Heart right ventricle (tissue), 16 donors: ENCODE measurements around the gene CISD2. TPM values are rescaled to one million over a fixed set of nuclear protein-coding genes. Genes with fewer than 3 reads are reported as not detected.
A peak's percentile ranks its signal among the peaks of the same experiment; 100 is the strongest.

Source experiments
- ATAC-seq, 8 donors: fragments of 200-7000 bp; cut with Tn5 transposase; one replicate each; pipeline ENCODE4 v1.9.1; 2020; ENCODE audit warnings: mild to moderate bottlenecking in 8 of 8, moderate library complexity in 8 of 8, moderate number of reproducible peaks in 1 of 8
- DNase-seq, 2 donors: peaks; one replicate each; pipeline ENCODE4 v3.0.0-alpha.2; 2020
- H3K27ac ChIP-seq, 10 donors: fragments of 200-600 bp; sonication (generic) in 2 of 10; one replicate each; pipeline versions ENCODE4 v1.5.0 to v1.8.0; 2020 to 2022; ENCODE audit warnings: mild to moderate bottlenecking in 3 of 10
- H3K27me3 ChIP-seq, 7 donors: fragments of 200-600 bp; one replicate each; pipeline ENCODE4 v1.8.0; 2021 to 2022; ENCODE audit warnings: mild to moderate bottlenecking in 2 of 7
- H3K36me3 ChIP-seq, 9 donors: fragments of 200-600 bp; sonication (generic) in 1 of 9; one replicate each; pipeline versions ENCODE4 v1.5.0 to v1.8.0; 2020 to 2022; ENCODE audit warnings: mild to moderate bottlenecking in 2 of 9
- H3K4me1 ChIP-seq, 9 donors: fragments of 200-600 bp; sonication (generic) in 1 of 9; one replicate each; pipeline versions ENCODE4 v1.5.0 to v1.8.0; 2020 to 2022; ENCODE audit warnings: mild to moderate bottlenecking in 4 of 9
- H3K4me3 ChIP-seq, 10 donors: fragments of 200-600 bp; sonication (generic) in 2 of 10; one replicate each; pipeline versions ENCODE4 v1.5.0 to v1.8.0; 2020 to 2022; ENCODE audit warnings: mild to moderate bottlenecking in 7 of 10, moderate library complexity in 2 of 10
- H3K9me3 ChIP-seq, 11 donors: fragments of 200-600 bp in 10 of 11; sonication (generic) in 2 of 11; one replicate each; pipeline versions ENCODE4 v1.5.0 to v1.8.0; 2013 to 2022; ENCODE audit warnings: mild to moderate bottlenecking in 2 of 11, control low read depth in 1 of 11, moderate library complexity in 1 of 11
- WGBS, 2 donors: extraction: QIAGEN DNeasy Blood & Tissue Kit; methylation state at CpG; one replicate each; pipeline ENCODE4 v1.1.7; 2013; ENCODE audit warnings: inconsistent platforms in 1 of 2; 5-methylcytosine and 5-hydroxymethylcytosine counted together
- intact Hi-C, 10 donors: fragments of 100-400 bp; cut with DNase I; formaldehyde crosslinking; loops; one replicate each; pipeline versions ENCODE4 v1.11.1 to v1.14.2; 2022
- polyA plus RNA-seq, 2 donors: library from polyadenylated mRNA; stranded (reverse); fragments of 200-250 nt; gene quantifications; one replicate each; pipeline ENCODE4 v1.2.3, GENCODE V29; 2013
- total RNA-seq, 10 donors: library from RNA; stranded (reverse); fragmentation: NEBNext Ultra II Directional in 3 of 10; extraction: Animal tissue kit (Norgen Biotek cat#: 25700) in 3 of 10; gene quantifications; one replicate each; pipeline versions ENCODE4 v1.2.1 to v1.2.4, GENCODE V29; 2021 to 2023
- TF ChIP-seq, protein P1 (sequence below), 9 donors: fragments of 200-600 bp; sonication (generic) in 2 of 9; IDR thresholded peaks; one replicate each; pipeline versions ENCODE4 v1.5.0 to v1.8.0; 2021 to 2022; ENCODE audit warnings: antibody characterized with exemption in 9 of 9, mild to moderate bottlenecking in 5 of 9, moderate library complexity in 1 of 9
- donor health status: Arrhythmogenic right ventricular cardiomyopathy.
- donor health status: ischemic (EF 13 %, LVEDD 7.1; RV severe dilation, severe dysfunction).
- donor health status: healthy with polysubstance abuse.
- donor health status: DM: no; HTN: yes; CAD: no.
- donor health status: DM: no; HTN: no; CAD: no.
- donor health status: ischemic (EF 25% LVEDD 6.9; RV normal size, moderate dysfunction).
- donor health status: ischemic (EF 25% LVEDD 5.7; RV mildly dilated, moderate dysfunction).
- donor health status: healthy.
- donor health status: DM: yes; HTN: yes; CAD: no.
- donor health status: Ischemic cardiomyopathy.
- donor health status: ischemic (EF 35%, LVEDD 5.7; RV mildly dilated, moderate dysfunction).
- donor health status: nonischemic (EF 11% LVEDD 7.7; RV severe dilation, severe dysfunction).
- donor health status: DM: yes; HTN: yes; CAD: no.
- donor health status: PGD.
- donor health status: ischemic (EF 29% LVEDD 5.4; RV normal size, mild dysfunction).
- donor health status: nonischemic (EF 23%, LVEDD 6.1; RV moderate dilation, normal function).

Gene CISD2
- total and polyA plus RNA-seq, 12 donors, result 11.0 to 31.0 (median 16.9) TPM

DNA sequence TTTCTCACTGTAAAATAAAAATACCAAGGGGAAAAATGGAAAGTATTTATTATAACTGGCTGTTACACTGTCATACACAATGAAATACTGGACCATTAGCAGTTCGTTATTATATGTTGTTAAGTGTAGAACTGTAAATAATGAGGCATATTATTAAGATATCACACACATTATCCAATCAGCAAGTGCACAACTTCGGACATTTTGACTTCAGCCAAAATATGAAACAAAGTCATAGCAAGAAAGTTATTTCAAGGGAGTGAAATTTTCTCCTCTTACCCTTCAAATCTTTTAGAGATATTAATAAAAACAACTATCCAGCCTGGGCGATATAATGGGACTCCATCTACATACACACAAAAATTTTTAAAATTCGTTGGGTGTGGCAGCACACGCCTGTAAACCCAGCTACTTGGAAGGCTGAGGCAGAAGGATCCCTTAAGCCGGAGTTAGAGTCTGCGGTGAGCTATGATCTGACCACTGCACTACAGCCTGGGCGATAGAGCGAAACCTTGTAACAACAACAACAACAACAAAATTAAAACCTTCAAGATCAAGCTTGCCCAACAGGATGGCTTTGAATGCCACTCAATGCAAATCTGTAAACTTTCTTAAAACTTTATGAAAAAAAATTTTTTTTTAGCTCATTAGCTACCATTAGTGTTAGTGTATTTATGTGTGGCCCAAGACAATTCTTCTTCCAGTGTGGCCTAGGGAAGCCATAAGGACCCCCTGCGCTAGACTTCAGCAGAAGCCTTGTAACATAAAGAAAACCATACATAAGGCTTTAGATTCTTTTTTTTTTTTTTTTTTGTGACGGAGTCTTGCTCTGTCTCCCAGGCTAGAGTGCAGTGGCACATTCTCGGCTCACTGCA is 1.3 kb upstream of the CISD2 start:
- intact Hi-C loops, result loop anchor here in 9 of 10 donors (1.0 to 10.0 kb wide), 10 partner anchors 35 to 363 kb away; partner anchors contain the start of genes UBE2D3 (in 6 of the 9), SLC9B1 (in 4 of the 9), MANBA (in 1 of the 9) and NFKB1 (in 1 of the 9)
- Histone ChIP-seq H3K27me3 (no peaks in the 10 kb centered on the region), H3K36me3 (no peaks in the 10 kb centered on the region), H3K4me1 (peaks cover 0 to 58% (median 19%) of the 10 kb centered on the region in 9 donors), H3K9me3 (no peaks in the 10 kb centered on the region), H3K4me3 (peak overlapping the region; percentile 49 to 82 (median 71)), H3K27ac (peak overlapping the region in 9 of 10 donors; percentile 90 to 97 (median 93))
- ATAC-seq, result no peak
- TF ChIP-seq, protein P1, sequence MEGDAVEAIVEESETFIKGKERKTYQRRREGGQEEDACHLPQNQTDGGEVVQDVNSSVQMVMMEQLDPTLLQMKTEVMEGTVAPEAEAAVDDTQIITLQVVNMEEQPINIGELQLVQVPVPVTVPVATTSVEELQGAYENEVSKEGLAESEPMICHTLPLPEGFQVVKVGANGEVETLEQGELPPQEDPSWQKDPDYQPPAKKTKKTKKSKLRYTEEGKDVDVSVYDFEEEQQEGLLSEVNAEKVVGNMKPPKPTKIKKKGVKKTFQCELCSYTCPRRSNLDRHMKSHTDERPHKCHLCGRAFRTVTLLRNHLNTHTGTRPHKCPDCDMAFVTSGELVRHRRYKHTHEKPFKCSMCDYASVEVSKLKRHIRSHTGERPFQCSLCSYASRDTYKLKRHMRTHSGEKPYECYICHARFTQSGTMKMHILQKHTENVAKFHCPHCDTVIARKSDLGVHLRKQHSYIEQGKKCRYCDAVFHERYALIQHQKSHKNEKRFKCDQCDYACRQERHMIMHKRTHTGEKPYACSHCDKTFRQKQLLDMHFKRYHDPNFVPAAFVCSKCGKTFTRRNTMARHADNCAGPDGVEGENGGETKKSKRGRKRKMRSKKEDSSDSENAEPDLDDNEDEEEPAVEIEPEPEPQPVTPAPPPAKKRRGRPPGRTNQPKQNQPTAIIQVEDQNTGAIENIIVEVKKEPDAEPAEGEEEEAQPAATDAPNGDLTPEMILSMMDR (IDR thresholded peaks at IDR 0.05), result no peak
- DNase-seq, result no peak
- 85 to 90% methylated on average over 11 to 12 of the region's 12 CpGs for WGBS, 2 donors

DNA sequence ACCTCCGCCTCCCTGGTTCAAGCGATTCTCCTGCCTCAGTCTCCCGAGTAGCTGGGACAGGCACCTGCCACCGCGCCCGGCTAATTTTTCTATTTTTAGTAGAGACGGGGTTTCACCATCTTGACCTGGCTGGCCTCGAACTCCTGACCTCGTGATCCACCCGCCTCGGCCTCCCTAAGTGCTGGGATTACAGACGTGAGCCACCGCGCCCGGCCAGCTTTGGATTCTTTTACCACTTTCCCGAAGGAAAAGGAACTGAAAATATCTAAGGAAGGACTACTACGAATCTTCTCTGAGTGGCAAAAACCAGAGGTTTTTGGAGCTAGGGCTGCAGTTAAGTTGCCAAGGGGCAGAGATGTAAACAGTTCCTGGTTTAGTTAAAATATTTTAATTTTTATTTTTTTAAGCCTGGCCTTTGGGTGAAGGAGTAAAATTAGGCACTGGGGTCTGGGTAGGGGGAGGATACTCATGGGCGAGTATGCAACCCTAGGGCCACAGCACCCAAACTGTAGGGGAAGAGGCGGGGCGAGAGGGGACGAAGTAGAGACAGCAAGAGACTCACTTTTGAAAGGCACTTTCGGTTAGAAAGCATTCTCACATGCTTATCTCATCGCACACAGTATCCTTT is 525 bp upstream of the CISD2 start:
- H3K27ac ChIP-seq, result peak overlapping the region; percentile 82 to 97 (median 92)
- no peaks in the 10 kb centered on the region for H3K9me3 ChIP-seq
- intact Hi-C loops, result loop anchor here in 9 of 10 donors (1.0 to 10.0 kb wide), 10 partner anchors 36 to 363 kb away; partner anchors contain the start of genes UBE2D3 (in 6 of the 9), SLC9B1 (in 4 of the 9), MANBA (in 1 of the 9) and NFKB1 (in 1 of the 9)
- DNase-seq (peak in 1 of 2 donors; percentile 23), ATAC-seq (peak; percentile 44 to 70 (median 62))
- peak overlapping the region; percentile 49 to 82 (median 71) for H3K4me3 ChIP-seq
- TF ChIP-seq, protein P1 (IDR thresholded peaks at IDR 0.05), result no peak
- 8 to 14% methylated on average over 23 of the region's 23 CpGs for WGBS, 2 donors
- H3K27me3 ChIP-seq, result no peaks in the 10 kb centered on the region
- H3K36me3 ChIP-seq, result no peaks in the 10 kb centered on the region
- H3K4me1 ChIP-seq, result peaks cover 0 to 51% (median 19%) of the 10 kb centered on the region in 9 donors

DNA sequence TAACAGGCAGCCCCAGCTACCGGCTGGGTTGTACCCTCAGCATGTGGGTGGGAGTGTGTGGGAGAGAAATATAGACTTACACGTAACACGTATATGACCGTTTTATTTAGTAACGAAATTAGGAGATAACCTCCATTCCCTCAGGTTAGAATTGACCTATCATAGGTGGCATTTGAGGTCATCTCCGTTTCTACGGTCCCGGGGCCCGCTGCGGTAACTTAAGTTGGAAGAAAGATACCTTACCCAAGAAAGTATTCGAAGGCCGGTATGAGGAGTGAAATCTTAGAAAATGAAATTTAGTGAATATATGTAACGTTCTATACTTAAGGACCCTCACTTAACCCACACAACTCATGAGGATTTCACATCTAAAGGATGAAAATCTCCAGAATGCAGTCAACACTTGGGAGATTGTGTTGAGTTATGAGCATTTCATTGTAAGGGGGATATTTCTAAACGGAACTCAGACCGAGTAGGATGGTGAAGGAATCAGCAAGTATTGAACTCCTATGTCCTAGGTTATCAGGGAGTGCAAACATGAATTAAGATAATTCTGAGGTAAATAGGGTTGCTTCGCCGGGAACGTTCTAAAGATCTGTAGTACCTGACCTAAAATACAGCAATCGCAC is 891 bp downstream of the CISD2 start:
- Histone ChIP-seq H3K27me3 (no peaks in the 10 kb centered on the region), H3K4me1 (peaks cover 0 to 49% (median 19%) of the 10 kb centered on the region in 9 donors), H3K27ac (peak overlapping the region; percentile 82 to 97 (median 92)), H3K4me3 (peak overlapping the region; percentile 49 to 82 (median 71)), H3K36me3 (peaks cover 0 to 4% (median 0%) of the 10 kb centered on the region in 9 donors), H3K9me3 (no peaks in the 10 kb centered on the region)
- DNase-seq (no peak), ATAC-seq (no peak)
- WGBS, 2 donors, result 8 to 12% methylated on average over 19 of the region's 19 CpGs
- intact Hi-C loops, result loop anchor here in 8 of 10 donors (2.0 to 10.0 kb wide), 9 partner anchors 37 to 365 kb away; partner anchors contain the start of genes SLC9B1 (in 5 of the 8), UBE2D3 (in 5 of the 8), MANBA (in 1 of the 8) and NFKB1 (in 1 of the 8)
- TF ChIP-seq, protein P1 (IDR thresholded peaks at IDR 0.05), result no peak
